PC-9 (cell line): Measurements from ENCODE around the gene CCDC134. TPM values are rescaled to one million over a fixed set of nuclear protein-coding genes. Genes with fewer than 3 reads are reported as not detected.

Experiments used
- BruUV-seq: library from RNA; stranded (reverse); fragments of 400-500 nt; replicated peaks from 2 replicates; lab custom pipeline; 2021; lab: Mats Ljungman, UMichigan
- CTCF ChIA-PET: fragments of 300-600 bp; sonication (Branson Sonifier 250); formaldehyde crosslinking; loops from one replicate; lab custom pipeline; 2022; ENCODE audit warnings: antibody characterized with exemption; lab: Charles Lee
- POLR2A ChIA-PET: fragments of 300-600 bp; sonication (Branson Sonifier 250); formaldehyde crosslinking; loops from one replicate; lab custom pipeline; 2022; ENCODE audit warnings: antibody characterized with exemption; ENCODE audit not compliant: unreplicated experiment; lab: Charles Lee
- DNase-seq, 2 experiments: peaks; one replicate each; pipeline versions ENCODE4 v3.0.0 to v3.0.0-alpha.2; 2015 to 2022; ENCODE audit warnings: mixed read lengths in 1 of 2
- H2AFZ ChIP-seq: fragments of 200-600 bp; sonication (generic); 2 replicates; pipeline ENCODE4 v1.8.1; 2017; ENCODE audit warnings: antibody characterized with exemption
- H3F3A ChIP-seq: fragments of 200-600 bp; sonication (generic); 2 replicates; pipeline ENCODE4 v1.8.1; 2017; ENCODE audit warnings: antibody characterized with exemption, mild to moderate bottlenecking, low read depth; ENCODE audit not compliant: insufficient read depth
- H3K27ac ChIP-seq: fragments of 200-600 bp; sonication (generic); 2 replicates; pipeline ENCODE4 v1.6.1; 2016; ENCODE audit warnings: mixed run types
- H3K27me3 ChIP-seq: fragments of 200-600 bp; sonication (generic); 2 replicates; pipeline ENCODE4 v1.6.1; 2016; ENCODE audit warnings: low read depth, mixed run types; ENCODE audit not compliant: insufficient read depth
- H3K36me3 ChIP-seq: fragments of 200-600 bp; sonication (generic); 2 replicates; pipeline ENCODE4 v1.6.1; 2016; ENCODE audit warnings: low read depth, mixed run types
- H3K4me1 ChIP-seq: fragments of 200-600 bp; sonication (generic); replicated peaks from 2 replicates; pipeline ENCODE4 v1.6.1; 2016; ENCODE audit warnings: mixed run types; ENCODE audit not compliant: insufficient read depth
- H3K4me2 ChIP-seq: fragments of 200-600 bp; sonication (generic); 2 replicates; pipeline ENCODE4 v1.6.1; 2017; ENCODE audit warnings: mixed run types
- H3K4me3 ChIP-seq: fragments of 200-600 bp; sonication (generic); 2 replicates; pipeline ENCODE4 v1.6.1; 2016; ENCODE audit warnings: mixed run types
- H3K79me2 ChIP-seq: fragments of 200-600 bp; sonication (generic); 2 replicates; pipeline ENCODE4 v1.6.1; 2017; ENCODE audit warnings: low read depth, mixed run types
- H3K9me2 ChIP-seq: fragments of 200-600 bp; sonication (generic); 2 replicates; pipeline ENCODE4 v1.8.1; 2017; ENCODE audit warnings: mild to moderate bottlenecking; ENCODE audit not compliant: insufficient read depth
- H3K9me3 ChIP-seq: fragments of 200-600 bp; sonication (generic); 2 replicates; pipeline ENCODE4 v1.8.1; 2016; ENCODE audit warnings: low read depth; ENCODE audit not compliant: insufficient read depth
- H4K20me1 ChIP-seq: fragments of 200-600 bp; sonication (generic); 2 replicates; pipeline ENCODE4 v1.8.1; 2017; ENCODE audit not compliant: insufficient read depth
- CTCF ChIP-seq: fragments of 200-600 bp; sonication (generic); conservative IDR thresholded peaks from 2 replicates; pipeline ENCODE4 v1.6.1; 2017; ENCODE audit warnings: mixed run types, antibody characterized with exemption, mild to moderate bottlenecking, moderate library complexity
- EZH2 ChIP-seq: fragments of 200-600 bp; sonication (generic); IDR thresholded peaks from 2 replicates; pipeline ENCODE4 v1.8.0; 2017; ENCODE audit warnings: antibody characterized with exemption, low read depth
- intact Hi-C: fragments of 100-400 bp; cut with micrococcal nuclease; formaldehyde crosslinking; loops from one replicate; pipeline ENCODE4 v1.10.0; 2022; ENCODE audit not compliant: unreplicated experiment
- total RNA-seq: library from RNA; stranded (reverse); gene quantifications from 2 replicates; pipeline ENCODE4 v1.2.3, GENCODE V29; 2021

Gene CCDC134
- total RNA-seq, 1 experiment from 2014 or later = 29.0 TPM

- Histone ChIP-seq H3K9me2 (no peaks in the 10 kb centered on the region), H3K4me2 (no peak overlapping the region), H3F3A (peaks cover 10% of the 10 kb centered on the region; the same call in 1 of the 2 replicates), H4K20me1 (no peaks in the 10 kb centered on the region), H2AFZ (no peak overlapping the region), H3K27me3 (no peaks in the 10 kb centered on the region), H3K79me2 (no peaks in the 10 kb centered on the region), H3K9me3 (no peaks in the 10 kb centered on the region), H3K4me3 (no peak overlapping the region), H3K27ac (no peak overlapping the region), H3K4me1 (peaks cover 16% of the 10 kb centered on the region), H3K36me3 (no peaks in the 10 kb centered on the region)
- TF ChIP-seq EZH2 = no peak
- TF ChIP-seq CTCF = no peak
- POLR2A ChIA-PET = no interaction called here
- no peak for DNase-seq
- BruUV-seq = no TSS peak
- intact Hi-C loops = no loop called here
- CTCF ChIA-PET = no interaction called here
These were observed 22.6 kb upstream of the CCDC134 start for GRCh38 chr22:41777749-41778425.

- Histone ChIP-seq H3K4me3 (no peak overlapping the region), H4K20me1 (no peaks in the 10 kb centered on the region), H3K4me1 (peaks cover 11% of the 10 kb centered on the region), H3K27ac (no peak overlapping the region), H3K27me3 (no peaks in the 10 kb centered on the region), H3K36me3 (no peaks in the 10 kb centered on the region), H3K9me2 (no peaks in the 10 kb centered on the region), H3K79me2 (no peaks in the 10 kb centered on the region), H3F3A (peaks cover 5% of the 10 kb centered on the region; the same call in 1 of the 2 replicates), H3K9me3 (no peaks in the 10 kb centered on the region), H2AFZ (no peak overlapping the region), H3K4me2 (no peak overlapping the region)
- TF ChIP-seq CTCF (no peak), EZH2 (no peak)
- intact Hi-C loops = no loop called here
- no peak for DNase-seq
- ChIA-PET POLR2A (interaction anchor here (0.5 kb wide), 1 partner anchor 83 kb away, joined by 4 read pairs; no protein-coding TSS in a partner anchor), CTCF (no interaction called here)
- no TSS peak for BruUV-seq
These were observed 20.5 kb upstream of the CCDC134 start for GRCh38 chr22:41779929-41780505.

- BruUV-seq = no TSS peak
- intact Hi-C loops = no loop called here
- Histone ChIP-seq H3F3A (peaks cover under 1% of the 10 kb centered on the region; the same call in 1 of the 2 replicates), H3K36me3 (no peaks in the 10 kb centered on the region), H3K27me3 (no peaks in the 10 kb centered on the region), H3K9me2 (no peaks in the 10 kb centered on the region), H3K4me1 (peaks cover 7% of the 10 kb centered on the region), H3K79me2 (no peaks in the 10 kb centered on the region), H2AFZ (no peak overlapping the region), H3K27ac (no peak overlapping the region), H3K9me3 (no peaks in the 10 kb centered on the region), H3K4me2 (no peak overlapping the region), H4K20me1 (no peaks in the 10 kb centered on the region), H3K4me3 (no peak overlapping the region)
- CTCF ChIA-PET = interaction anchor here (0.7 kb wide), 1 partner anchor 1890 kb away, joined by 13 read pairs; no protein-coding TSS in a partner anchor
- TF ChIP-seq CTCF (no peak), EZH2 (no peak)
- no peak for DNase-seq
- POLR2A ChIA-PET = interaction anchor here (0.5 to 0.6 kb wide), 2 partner anchors 76 to 84 kb away, joined by 4 to 21 read pairs; no protein-coding TSS in a partner anchor
These were observed 19.6 kb upstream of the CCDC134 start for GRCh38 chr22:41780746-41781505.
